Islet precursor cell (in vitro differentiated cells): ENCODE measurements around the gene RAET1L.
"Not testable (repeated sequence)": the region's sequence is repeated elsewhere in the genome, so short reads cannot be mapped to it uniquely, and the experiment has no call there.

ENCODE experiments used
- DNase-seq: peaks from one replicate; pipeline ENCODE4 v3.0.0-alpha.2; 2018

Gene RAET1L, protein sequence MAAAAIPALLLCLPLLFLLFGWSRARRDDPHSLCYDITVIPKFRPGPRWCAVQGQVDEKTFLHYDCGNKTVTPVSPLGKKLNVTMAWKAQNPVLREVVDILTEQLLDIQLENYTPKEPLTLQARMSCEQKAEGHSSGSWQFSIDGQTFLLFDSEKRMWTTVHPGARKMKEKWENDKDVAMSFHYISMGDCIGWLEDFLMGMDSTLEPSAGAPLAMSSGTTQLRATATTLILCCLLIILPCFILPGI

GRCh38 chr6:150025201-150025917 is at the start of gene RAET1L:
TSS of gene RAET1L (minus strand) at chr6:150025532. CDS start at chr6:150025471, 61 bp downstream.
- DNase-seq: no peak

DNA sequence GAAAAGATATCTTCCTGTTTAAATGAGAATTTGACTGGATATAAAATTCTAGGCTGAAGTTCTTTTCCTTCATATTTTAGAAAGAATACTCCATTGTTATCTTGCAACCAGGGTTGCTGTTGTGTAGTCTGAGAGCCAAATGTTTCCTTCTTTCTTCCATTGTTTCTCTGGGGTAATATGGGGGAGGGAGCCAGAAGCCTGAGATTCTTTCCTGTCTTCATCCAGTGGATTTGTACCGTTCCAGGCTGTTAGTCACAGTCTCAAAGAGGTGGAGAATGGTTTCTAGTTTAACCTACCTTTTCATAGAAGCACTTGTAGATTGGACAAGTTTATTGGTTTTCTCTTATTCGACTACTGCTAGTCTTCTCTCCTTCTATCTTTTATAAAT is 49.7 kb upstream of the RAET1L start:
- DNase-seq: no peak

DNA sequence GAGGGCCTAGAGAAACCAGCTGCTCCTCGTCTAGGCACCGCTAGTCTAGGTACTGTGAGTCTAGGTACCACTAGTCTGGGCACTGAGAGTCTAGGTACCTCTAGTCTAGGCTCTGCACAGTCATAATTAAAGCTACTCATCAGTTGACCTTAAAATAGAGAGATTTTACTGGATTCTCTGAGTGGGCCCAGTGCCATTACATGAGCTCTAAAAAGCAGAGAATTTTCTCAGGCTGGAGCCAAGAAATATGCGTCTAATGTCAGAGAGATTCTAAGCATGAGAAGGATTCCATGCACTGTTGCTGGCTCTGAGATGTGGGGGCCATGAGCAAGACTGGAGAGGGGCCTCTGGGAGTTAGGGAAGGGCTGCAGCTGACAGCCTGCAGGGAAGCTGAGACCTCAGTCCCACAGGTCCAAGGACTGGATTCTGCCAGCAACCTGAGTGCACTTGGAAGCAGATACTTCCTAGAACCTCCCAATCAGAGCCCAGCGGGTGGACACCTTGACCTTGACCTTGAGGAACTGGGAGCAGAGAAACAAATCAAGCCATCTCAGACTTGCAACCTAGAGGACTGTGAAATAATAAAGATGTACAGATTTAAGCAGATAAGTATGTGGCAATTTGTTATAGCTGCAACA is 49.2 kb upstream of the RAET1L start:
- not testable (repeated sequence) for DNase-seq

DNA sequence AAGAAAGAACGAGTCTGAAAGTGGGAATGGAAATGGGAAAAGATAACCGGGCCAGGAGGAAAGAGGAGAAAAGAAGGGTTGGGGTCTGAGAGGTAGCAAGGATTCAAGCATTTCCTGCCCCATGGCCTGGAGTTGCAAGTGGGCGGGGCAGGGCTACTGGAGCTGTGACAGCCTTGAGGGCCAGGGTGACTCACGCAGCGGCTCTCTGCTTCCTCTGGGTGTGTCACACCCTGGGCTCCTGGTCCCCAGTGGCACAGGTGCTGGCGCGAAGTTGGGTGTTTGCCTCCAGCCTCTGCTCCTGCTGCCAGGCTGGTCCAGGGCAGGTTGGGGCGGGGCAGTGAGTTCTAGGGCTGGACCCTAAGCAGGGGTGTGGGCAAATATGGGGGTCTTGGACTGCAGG is 46.9 kb upstream of the RAET1L start:
- DNase-seq: peak; percentile 96

GRCh38 chr6:150070236-150070818 is 45.0 kb upstream of the RAET1L start:
- no peak for DNase-seq

DNA sequence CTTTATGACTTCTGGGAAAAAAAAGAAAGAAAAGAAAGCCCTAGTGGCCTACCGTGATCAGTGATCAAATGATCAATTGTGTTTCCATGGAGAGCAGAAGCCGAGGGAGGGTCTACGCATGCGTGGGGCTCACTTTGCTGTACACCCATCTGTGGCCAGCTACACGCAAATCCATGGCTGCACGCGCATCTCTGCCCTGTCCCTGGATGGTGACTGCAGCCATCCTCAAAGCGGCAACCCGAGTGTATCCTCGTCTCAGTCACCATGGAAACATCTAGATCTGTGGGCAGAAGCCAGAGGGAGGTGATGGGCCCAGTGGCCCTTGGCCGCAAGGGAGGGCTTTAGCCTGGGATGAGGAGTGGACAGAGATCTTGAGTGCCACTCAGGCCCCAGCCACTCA is 44.4 kb upstream of the RAET1L start:
- DNase-seq: no peak

GRCh38 chr6:150068720-150069648 is 43.7 kb upstream of the RAET1L start, which contains the start of gene ULBP3:
TSS of gene ULBP3 (minus strand) at chr6:150069121. CDS start at chr6:150069066, 55 bp downstream.
- peak; percentile 99 for DNase-seq

DNA sequence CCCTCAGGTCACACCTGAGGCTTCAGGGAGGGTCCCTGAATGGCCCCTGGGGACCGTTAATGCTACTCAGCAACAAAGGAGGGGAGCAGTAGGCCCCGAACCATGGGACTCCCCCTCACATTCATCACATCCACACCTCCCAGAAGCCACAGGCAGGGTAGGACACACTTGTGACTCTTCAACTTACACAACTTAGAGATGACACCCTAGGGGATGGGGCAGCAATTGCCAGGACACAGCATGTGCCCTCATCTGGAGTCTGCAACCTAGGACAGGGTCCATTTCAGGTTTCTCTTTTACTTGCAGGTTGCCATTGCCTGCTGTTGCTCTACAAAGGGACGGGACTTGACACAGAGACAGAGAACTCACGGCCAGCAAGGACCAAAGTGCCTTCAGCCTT is 42.8 kb upstream of the RAET1L start:
- DNase-seq: no peak

GRCh38 chr6:150065083-150065482 is 39.8 kb upstream of the RAET1L start:
- no peak for DNase-seq

GRCh38 chr6:150063640-150064039 is 38.3 kb upstream of the RAET1L start:
- DNase-seq: no peak

- not testable (repeated sequence) for DNase-seq
These were observed 34.6 kb upstream of the RAET1L start for GRCh38 chr6:150059973-150060372.

GRCh38 chr6:150058986-150059385 is 33.7 kb upstream of the RAET1L start:
- no peak for DNase-seq

DNA sequence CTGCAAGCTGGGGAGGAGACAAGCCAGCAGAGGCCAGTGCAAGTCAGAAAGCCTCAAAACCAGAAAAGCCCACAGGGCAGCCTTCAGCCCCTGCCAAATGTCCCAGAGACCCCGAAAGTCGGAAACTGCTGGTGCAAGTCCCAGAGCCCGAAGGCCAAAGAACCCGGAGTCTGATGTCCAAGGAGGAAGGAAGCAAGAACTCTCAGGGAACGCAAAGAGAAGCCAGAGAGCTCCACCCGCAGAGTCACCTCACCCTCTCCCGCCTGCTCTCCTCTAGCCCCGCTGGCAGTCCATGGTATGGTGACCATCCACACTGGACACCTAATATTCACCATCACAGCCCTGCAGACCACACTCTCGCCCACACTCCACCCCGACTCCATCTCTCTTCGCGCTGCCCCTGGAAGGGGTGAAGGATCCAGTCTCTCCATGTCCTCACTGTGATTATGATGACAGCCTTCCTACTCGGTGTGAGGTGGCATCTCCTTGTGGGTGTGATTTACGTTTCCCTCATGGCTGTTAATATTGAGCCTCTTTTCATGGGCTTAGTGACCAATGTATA is 33.0 kb upstream of the RAET1L start:
- DNase-seq: no peak

DNA sequence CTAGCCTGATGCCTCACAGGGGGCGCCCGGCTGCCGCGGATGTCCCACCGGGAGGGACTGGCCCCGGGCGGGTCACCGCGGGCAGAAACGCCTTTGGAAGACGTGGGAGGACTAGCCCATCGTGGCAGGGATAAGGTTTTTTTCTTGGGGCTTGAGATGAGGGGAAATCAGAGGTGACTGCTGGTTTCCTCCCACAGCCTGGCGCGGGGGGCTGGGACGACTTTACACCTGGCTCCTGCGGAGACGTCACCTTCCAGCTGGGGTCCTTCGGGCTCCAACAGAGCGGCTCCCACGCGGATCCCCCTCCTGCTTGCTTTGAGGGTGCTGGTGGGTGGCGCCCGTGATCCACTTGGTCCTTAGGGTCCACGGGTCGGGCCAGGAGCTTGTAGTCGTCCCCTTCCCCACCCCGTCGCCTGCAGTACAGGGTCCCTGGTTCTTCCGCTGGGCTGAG is 32.2 kb upstream of the RAET1L start:
- DNase-seq: no peak

GRCh38 chr6:150056916-150057315 is 31.6 kb upstream of the RAET1L start:
- DNase-seq: peak; percentile 2

DNA sequence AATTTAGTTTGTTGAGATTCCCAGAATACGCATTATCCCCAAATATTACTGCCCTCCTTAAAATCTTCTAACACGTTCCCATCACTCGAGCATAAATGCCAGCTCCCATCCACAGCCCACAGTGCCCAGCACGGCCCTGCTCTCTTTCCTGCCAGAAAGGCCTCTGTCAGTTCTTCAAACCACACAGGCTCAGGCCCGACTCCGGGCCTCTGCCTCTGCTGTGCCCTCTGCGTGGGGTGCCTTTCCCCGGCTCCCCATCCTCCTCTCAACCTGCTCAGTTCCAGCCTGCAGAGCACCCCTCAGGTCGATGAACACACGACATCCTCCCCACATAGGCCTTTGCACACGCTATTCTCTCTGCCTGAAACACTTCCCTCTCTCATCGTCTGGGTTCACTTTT is 30.8 kb upstream of the RAET1L start:
- DNase-seq: peak; percentile 22

DNA sequence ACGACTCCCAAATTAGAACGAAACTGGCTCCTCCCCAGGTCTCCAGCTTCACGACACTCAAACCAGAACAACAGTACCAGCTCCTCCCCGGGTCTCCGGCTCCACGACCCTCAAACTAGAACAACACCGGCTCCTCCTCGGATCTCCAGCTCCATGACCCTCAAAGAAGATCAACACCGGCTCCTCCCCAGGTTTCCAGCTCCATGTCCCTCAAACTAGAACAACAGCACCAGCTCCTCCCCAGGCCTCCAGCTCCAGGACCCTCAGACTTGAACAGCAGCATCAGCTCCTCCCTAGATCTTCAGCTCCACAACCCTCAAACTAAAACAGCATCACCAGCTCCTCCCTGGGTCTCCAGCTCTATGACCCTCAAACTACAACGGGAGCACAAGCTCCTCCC is 29.8 kb upstream of the RAET1L start:
- DNase-seq: peak; percentile 40

DNA sequence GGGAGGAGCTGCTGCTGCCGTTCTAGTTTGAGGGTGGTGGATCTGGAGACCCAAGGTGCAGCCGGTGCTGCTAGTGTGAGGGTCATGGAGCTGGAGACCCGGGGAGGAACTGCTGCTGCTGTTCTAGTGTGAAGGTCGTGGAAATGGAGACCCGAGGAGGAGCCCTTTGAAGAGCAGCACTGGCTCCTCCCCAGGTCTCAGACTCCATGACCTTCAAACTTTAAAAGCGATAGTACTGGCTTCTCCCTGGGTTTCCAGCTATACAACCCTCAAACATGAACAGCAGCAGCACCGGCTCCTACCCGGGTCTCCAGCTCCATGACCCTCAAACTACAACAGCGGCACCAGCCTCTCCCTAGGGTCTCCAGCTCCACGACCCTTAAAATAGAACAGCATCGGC is 28.1 kb upstream of the RAET1L start:
- no peak for DNase-seq

DNA sequence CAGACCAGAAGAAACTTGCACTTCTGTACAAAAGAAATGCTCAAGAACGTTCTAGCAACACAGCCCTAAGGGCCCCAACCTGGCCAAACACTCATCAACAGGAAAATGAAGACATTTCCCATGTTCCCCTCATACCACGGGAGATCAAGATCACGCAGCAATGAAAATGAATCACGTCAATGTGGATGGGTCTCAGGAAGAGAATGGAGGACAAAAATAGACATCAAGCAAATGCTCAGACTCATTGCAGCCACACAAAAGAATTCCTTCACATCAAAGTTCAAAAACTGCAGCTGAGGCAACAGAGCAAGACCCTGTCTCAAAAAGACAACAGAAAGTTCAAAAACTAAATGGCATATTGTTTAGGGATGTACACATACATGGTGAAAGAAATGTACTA is 25.5 kb upstream of the RAET1L start:
- no peak for DNase-seq

DNA sequence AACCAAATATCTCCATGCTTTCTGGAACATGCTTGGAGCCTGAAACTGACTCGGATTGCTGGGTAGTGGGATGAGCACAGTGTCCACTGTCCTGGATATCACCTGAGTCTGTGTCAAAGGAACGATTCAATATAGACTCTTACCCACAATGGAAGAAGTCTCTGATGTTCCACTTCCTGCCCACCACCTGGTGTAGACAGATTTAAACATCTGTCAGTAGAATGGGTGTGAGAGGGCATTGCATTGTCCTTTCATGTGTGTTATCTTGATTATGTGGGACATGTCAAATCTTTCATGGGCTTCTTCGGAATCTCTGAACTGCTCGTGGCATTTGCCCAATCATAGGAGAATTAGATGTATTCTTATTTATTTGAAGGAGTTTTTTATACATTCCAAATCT is 22.8 kb upstream of the RAET1L start:
- no peak for DNase-seq

- peak; percentile 69 for DNase-seq
These were observed 21.6 kb upstream of the RAET1L start for GRCh38 chr6:150046943-150047342.

- no peak for DNase-seq
These were observed 19.4 kb upstream of the RAET1L start for GRCh38 chr6:150044621-150045145.
